ENCODE data around the gene ZNF236.

DNA sequence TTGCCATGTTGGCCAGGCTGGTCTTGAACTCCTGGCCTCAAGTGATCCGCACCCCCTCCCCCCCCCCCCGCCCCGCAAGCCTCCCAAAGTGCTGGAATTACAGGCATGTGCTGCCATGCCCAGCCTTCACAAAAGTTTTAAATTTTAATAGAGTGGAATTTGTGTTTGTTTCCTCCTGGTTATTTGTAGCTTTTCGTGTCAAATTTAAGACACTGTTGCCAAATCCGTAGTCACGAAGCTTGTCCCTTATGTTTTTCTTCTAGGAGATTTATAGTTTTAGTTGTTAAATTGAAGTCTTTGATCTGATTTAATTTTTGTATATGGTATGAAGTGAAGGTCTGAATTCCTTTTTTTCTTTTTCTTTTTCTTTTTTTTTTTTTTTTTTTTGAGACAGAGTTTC is 14.7 kb downstream of the ZNF236 start:
- TF ChIP-seq POLR2A (IDR thresholded peaks at IDR 0.05): no peak
- TF ChIP-seq, protein P1, sequence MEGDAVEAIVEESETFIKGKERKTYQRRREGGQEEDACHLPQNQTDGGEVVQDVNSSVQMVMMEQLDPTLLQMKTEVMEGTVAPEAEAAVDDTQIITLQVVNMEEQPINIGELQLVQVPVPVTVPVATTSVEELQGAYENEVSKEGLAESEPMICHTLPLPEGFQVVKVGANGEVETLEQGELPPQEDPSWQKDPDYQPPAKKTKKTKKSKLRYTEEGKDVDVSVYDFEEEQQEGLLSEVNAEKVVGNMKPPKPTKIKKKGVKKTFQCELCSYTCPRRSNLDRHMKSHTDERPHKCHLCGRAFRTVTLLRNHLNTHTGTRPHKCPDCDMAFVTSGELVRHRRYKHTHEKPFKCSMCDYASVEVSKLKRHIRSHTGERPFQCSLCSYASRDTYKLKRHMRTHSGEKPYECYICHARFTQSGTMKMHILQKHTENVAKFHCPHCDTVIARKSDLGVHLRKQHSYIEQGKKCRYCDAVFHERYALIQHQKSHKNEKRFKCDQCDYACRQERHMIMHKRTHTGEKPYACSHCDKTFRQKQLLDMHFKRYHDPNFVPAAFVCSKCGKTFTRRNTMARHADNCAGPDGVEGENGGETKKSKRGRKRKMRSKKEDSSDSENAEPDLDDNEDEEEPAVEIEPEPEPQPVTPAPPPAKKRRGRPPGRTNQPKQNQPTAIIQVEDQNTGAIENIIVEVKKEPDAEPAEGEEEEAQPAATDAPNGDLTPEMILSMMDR (IDR thresholded peaks at IDR 0.05): no peak
